ENCODE results near the gene AHRR. TPM values are rescaled to one million over a fixed set of nuclear protein-coding genes. Genes with fewer than 3 reads are reported as not detected.

The AHRR gene
- polyA plus RNA-seq, 3 donors = 0.15 TPM; not detected in 1

GRCh38 chr5:404666-405241 lies 83.2 kb downstream of the AHRR start:
- TF ChIP-seq CTCF (IDR thresholded peaks at IDR 0.05) = no peak
- Histone ChIP-seq H3K36me3 (replicated peaks in 1 of 2; ENCODE audit: control insufficient read depth in 1 of 2, insufficient read depth in 2 of 2, low read length in 2 of 2) (no peaks in the 10 kb centered on the region), H3K27ac (ENCODE audit: low read depth in 1 of 2, low read length in 2 of 2) (no peak overlapping the region), H3K9me3 (replicated peaks in 1 of 2; ENCODE audit: control insufficient read depth in 1 of 2, insufficient read depth in 1 of 2, low read length in 2 of 2) (no peaks in the 10 kb centered on the region), H3K79me2 (ENCODE audit: insufficient read depth, low read length) (no peaks in the 10 kb centered on the region), H2AFZ (ENCODE audit: insufficient read depth, low read depth, low read length, poor library complexity, severe bottlenecking) (no peak overlapping the region), H3K4me3 (replicated peaks in 1 of 3; ENCODE audit: low read depth in 2 of 3, low read length in 3 of 3) (no peak overlapping the region), H4K20me1 (ENCODE audit: insufficient read depth, low read length) (no peaks in the 10 kb centered on the region), H3K9ac (ENCODE audit: insufficient read depth, low read length, poor library complexity, severe bottlenecking) (no peak overlapping the region), H3K27me3 (ENCODE audit: control insufficient read depth in 2 of 2, insufficient read depth in 2 of 2, low read length in 2 of 2) (peaks cover 0 to 6% of the 10 kb centered on the region in 2 donors), H3K4me1 (ENCODE audit: control insufficient read depth in 1 of 2, insufficient read depth in 2 of 2, low read length in 2 of 2) (peaks cover 19 to 21% of the 10 kb centered on the region in 2 donors), H3K4me2 (replicated peaks; ENCODE audit: extremely low read depth, low read length, poor library complexity, severe bottlenecking) (no peak overlapping the region)
- Mint-ChIP-seq H3K27me3 (ENCODE audit: low read depth in 3 of 3) (peaks cover 6 to 21% (median 14%) of the 10 kb centered on the region in 3 donors), H3K9me3 (peaks cover 0 to 4% (median 2%) of the 10 kb centered on the region in 7 donors), H3K27ac (no peak overlapping the region), H3K4me3 (no peak overlapping the region), H3K36me3 (no peaks in the 10 kb centered on the region), H3K4me1 (peaks cover 14% of the 10 kb centered on the region)
- intact Hi-C loops (cut with micrococcal nuclease) = no loop called here
- WGBS (ENCODE audit: insufficient coverage) = 97% methylated on average over 8 of the region's 12 CpGs
- DNase-seq = no peak

GRCh38 chr5:405421-405820 lies 83.9 kb downstream of the AHRR start:
- intact Hi-C loops (cut with micrococcal nuclease) = no loop called here
- H3K27ac Mint-ChIP-seq = no peak overlapping the region
- TF ChIP-seq CTCF (IDR thresholded peaks at IDR 0.05) = no peak

More at GRCh38 chr5:405421-405820, 83.9 kb downstream of the AHRR start:
- H3K36me3 Mint-ChIP-seq = no peaks in the 10 kb centered on the region
- Histone ChIP-seq H3K27ac (ENCODE audit: low read depth in 1 of 2, low read length in 2 of 2) (no peak overlapping the region), H3K36me3 (replicated peaks in 1 of 2; ENCODE audit: control insufficient read depth in 1 of 2, insufficient read depth in 2 of 2, low read length in 2 of 2) (no peaks in the 10 kb centered on the region), H3K27me3 (ENCODE audit: control insufficient read depth in 2 of 2, insufficient read depth in 2 of 2, low read length in 2 of 2) (peaks cover 0 to 2% of the 10 kb centered on the region in 2 donors), H3K4me1 (ENCODE audit: control insufficient read depth in 1 of 2, insufficient read depth in 2 of 2, low read length in 2 of 2) (peaks cover 13 to 15% of the 10 kb centered on the region in 2 donors), H3K4me3 (replicated peaks in 1 of 3; ENCODE audit: low read depth in 2 of 3, low read length in 3 of 3) (no peak overlapping the region), H3K4me2 (replicated peaks; ENCODE audit: extremely low read depth, low read length, poor library complexity, severe bottlenecking) (no peak overlapping the region), H3K9me3 (replicated peaks in 1 of 2; ENCODE audit: control insufficient read depth in 1 of 2, insufficient read depth in 1 of 2, low read length in 2 of 2) (no peaks in the 10 kb centered on the region), H2AFZ (ENCODE audit: insufficient read depth, low read depth, low read length, poor library complexity, severe bottlenecking) (no peak overlapping the region), H3K79me2 (ENCODE audit: insufficient read depth, low read length) (no peaks in the 10 kb centered on the region), H4K20me1 (ENCODE audit: insufficient read depth, low read length) (no peaks in the 10 kb centered on the region), H3K9ac (ENCODE audit: insufficient read depth, low read length, poor library complexity, severe bottlenecking) (no peak overlapping the region)
- peaks cover 6 to 14% (median 9%) of the 10 kb centered on the region in 3 donors for H3K27me3 Mint-ChIP-seq (ENCODE audit: low read depth in 3 of 3)
- H3K4me3 Mint-ChIP-seq = no peak overlapping the region
- peaks cover 8% of the 10 kb centered on the region for H3K4me1 Mint-ChIP-seq
- peaks cover 0 to 4% (median 2%) of the 10 kb centered on the region in 7 donors for H3K9me3 Mint-ChIP-seq
- DNase-seq = no peak
- WGBS (ENCODE audit: insufficient coverage) = 98% methylated on average over 14 of the region's 18 CpGs
